ENCODE results near the gene SSTR5.
A peak's percentile ranks its signal among the peaks of the same experiment; 100 is the strongest.

Gene SSTR5

GRCh38 chr16:1056196-1056595, 16.4 kb upstream of the SSTR5 start:
- Mint-ChIP-seq H3K9me3 (peaks cover 5% of the 10 kb centered on the region), H3K4me3 (no peak overlapping the region), H3K4me1 (no peaks in the 10 kb centered on the region), H3K27me3 (no peaks in the 10 kb centered on the region), H3K36me3 (ENCODE audit: low read depth) (no peaks in the 10 kb centered on the region), H3K27ac (no peak overlapping the region)
- DNase-seq: no peak
- no peak for ATAC-seq

DNA sequence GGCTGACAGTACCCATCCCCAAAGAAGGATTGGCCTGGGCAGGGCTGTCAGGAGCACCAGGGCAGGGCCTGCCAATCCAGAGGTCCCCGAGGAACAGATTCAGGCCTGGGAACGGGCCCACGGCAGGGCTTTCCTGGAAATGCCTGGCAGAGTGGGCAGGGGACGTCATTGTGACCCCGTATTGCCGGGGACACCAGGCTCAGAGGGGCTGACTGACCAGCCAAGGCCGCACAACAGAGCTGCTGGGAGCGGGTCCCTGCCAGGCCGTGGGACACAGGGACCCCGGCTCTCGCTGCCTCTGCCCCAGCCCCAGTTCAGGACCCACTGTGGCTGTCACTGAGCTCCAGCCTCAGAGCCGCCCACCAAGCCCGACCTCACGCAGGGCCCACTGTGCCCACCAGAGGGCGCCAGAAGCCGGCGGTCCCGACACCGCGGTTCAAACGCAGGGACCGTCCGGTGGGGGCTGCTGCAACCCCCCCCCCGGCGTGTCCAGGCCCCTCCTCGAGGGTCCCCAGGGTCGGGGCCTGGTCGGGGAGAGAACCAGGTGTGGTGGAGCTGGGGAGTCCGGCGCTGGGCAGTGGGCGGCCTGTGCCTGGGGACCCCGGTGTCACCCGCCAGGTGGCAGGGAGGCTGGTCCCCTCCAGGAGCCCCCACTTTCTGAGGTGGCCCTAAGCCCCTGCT, 15.2 kb upstream of the SSTR5 start:
- peaks cover 5% of the 10 kb centered on the region for H3K9me3 Mint-ChIP-seq
- H3K4me1 Mint-ChIP-seq: no peaks in the 10 kb centered on the region
- ATAC-seq (peak; percentile 38), DNase-seq (peak; percentile 83)
- no peak overlapping the region for H3K27ac Mint-ChIP-seq
- H3K4me3 Mint-ChIP-seq: no peak overlapping the region
- no peaks in the 10 kb centered on the region for H3K27me3 Mint-ChIP-seq
- no peaks in the 10 kb centered on the region for H3K36me3 Mint-ChIP-seq (ENCODE audit: low read depth)

DNA sequence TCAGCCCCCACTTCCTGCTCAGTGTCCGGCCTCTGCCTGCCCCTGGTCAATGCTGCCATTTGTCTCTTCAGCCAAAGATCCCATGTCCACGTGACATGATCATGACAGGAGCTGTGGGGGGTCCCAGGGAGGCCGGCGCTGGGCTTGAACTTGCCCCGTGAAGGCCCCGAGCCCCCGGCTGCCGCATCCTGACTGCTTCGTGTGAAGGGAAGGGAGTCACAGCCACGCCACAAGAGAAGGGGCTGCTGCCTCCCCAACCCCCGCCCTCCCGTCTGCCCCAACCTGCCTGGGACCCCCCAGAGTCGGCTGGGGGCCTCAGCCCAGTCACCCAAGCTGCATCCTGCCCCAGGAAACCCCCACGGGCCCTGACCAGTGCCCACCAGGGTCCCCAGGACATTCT, 14.3 kb upstream of the SSTR5 start:
- Mint-ChIP-seq H3K4me3 (no peak overlapping the region), H3K27me3 (no peaks in the 10 kb centered on the region), H3K9me3 (peaks cover 5% of the 10 kb centered on the region), H3K4me1 (no peaks in the 10 kb centered on the region), H3K36me3 (ENCODE audit: low read depth) (no peaks in the 10 kb centered on the region), H3K27ac (no peak overlapping the region)
- ATAC-seq (no peak), DNase-seq (no peak)

DNA sequence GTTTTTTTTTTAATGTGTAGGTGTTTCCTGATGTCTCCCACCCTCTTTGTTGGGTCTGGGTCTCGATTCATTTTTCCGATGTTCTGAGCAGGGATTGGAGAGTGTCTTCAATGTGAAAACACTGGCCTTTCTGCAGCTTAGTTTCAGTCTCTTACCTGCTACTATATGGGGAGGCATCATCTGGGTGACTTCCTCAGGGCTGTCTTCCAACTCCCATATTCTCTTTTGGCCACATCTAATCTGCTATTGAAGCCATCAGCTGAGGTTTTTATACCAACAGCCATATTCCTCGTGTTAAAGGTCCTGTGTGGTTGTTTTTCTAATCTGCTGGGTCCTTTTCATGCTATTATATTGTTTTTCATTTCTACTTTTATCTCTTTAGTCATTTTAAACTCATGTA, 13.2 kb upstream of the SSTR5 start:
- no peaks in the 10 kb centered on the region for H3K36me3 Mint-ChIP-seq (ENCODE audit: low read depth)
- peaks cover 6% of the 10 kb centered on the region for H3K27me3 Mint-ChIP-seq
- DNase-seq: no peak
- no peaks in the 10 kb centered on the region for H3K4me1 Mint-ChIP-seq
- peaks cover 5% of the 10 kb centered on the region for H3K9me3 Mint-ChIP-seq
- no peak overlapping the region for H3K4me3 Mint-ChIP-seq
- no peak for ATAC-seq
- no peak overlapping the region for H3K27ac Mint-ChIP-seq

GRCh38 chr16:1060416-1061340, 11.9 kb upstream of the SSTR5 start:
- Mint-ChIP-seq H3K27me3 (peaks cover 13% of the 10 kb centered on the region), H3K27ac (no peak overlapping the region), H3K4me1 (no peaks in the 10 kb centered on the region), H3K36me3 (ENCODE audit: low read depth) (no peaks in the 10 kb centered on the region), H3K4me3 (no peak overlapping the region), H3K9me3 (peaks cover 5% of the 10 kb centered on the region)
- ATAC-seq: no peak
- no peak for DNase-seq

DNA sequence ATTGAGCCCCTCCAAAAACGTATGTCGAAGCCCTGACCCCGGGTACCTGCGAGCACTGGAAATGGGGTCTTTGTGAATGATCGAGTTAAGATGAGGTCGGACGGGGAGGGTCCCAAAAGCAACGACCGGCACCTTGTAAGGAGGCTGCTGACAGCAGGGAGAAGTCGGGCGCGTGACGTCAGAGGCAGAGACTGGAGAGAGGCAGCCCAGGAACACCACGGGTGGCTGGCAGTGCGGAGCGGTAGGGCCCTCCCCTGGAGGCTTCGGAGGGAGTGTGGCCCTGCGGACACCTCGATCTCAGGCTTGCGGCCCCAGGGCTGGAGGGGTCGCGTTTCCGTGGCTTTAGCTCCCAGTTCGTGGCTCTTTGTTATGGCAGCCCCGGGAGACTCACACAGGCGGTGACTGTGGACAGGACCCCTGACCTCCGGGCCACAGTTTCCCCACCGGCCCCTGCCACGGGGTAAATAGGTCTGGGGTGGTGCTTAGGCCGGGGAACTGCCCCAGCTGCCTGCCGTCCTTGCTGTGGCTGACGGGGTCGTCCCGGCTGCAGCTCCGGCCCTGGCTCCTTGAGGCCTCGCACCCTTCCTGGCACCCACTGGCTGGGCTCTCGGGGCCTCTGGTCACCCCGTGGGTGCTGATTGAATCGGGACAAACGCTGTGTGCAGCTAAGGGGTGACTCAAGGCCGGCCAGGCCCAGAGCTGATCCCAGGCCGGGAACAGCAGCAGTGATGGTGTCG, 10.6 kb upstream of the SSTR5 start:
- no peak for ATAC-seq
- no peaks in the 10 kb centered on the region for H3K4me1 Mint-ChIP-seq
- H3K27me3 Mint-ChIP-seq: peaks cover 17% of the 10 kb centered on the region
- peaks cover 5% of the 10 kb centered on the region for H3K9me3 Mint-ChIP-seq
- no peak for DNase-seq
- H3K4me3 Mint-ChIP-seq: no peak overlapping the region
- no peaks in the 10 kb centered on the region for H3K36me3 Mint-ChIP-seq (ENCODE audit: low read depth)
- H3K27ac Mint-ChIP-seq: no peak overlapping the region

GRCh38 chr16:1062895-1063294, 9.7 kb upstream of the SSTR5 start:
- H3K4me1 Mint-ChIP-seq: peaks cover 6% of the 10 kb centered on the region
- DNase-seq: no peak
- H3K27ac Mint-ChIP-seq: no peak overlapping the region
- H3K9me3 Mint-ChIP-seq: peaks cover 5% of the 10 kb centered on the region
- H3K36me3 Mint-ChIP-seq (ENCODE audit: low read depth): peaks cover 4% of the 10 kb centered on the region
- peaks cover 26% of the 10 kb centered on the region for H3K27me3 Mint-ChIP-seq
- H3K4me3 Mint-ChIP-seq: no peak overlapping the region
- ATAC-seq: no peak

DNA sequence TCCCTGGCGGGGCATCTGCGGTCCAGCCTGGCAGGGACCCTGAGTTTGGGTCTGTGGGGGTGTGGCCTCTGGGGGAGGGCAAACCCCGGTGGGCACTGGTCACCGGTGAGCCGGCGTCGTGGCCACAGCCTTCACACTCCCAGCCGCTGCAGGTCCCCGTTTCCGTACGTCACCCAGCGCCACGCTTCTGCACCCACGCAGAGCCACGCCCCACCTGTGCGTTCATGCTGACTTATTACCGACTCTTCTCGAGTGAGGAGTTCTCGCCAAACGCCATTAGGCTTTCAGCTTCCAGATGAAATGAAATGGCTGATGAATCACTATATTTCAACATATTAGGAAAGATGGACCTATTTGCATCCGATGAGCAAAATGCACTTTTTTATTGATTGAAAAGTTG, 8.8 kb upstream of the SSTR5 start:
- Mint-ChIP-seq H3K4me1 (peaks cover 6% of the 10 kb centered on the region), H3K27me3 (peaks cover 26% of the 10 kb centered on the region), H3K9me3 (peaks cover 5% of the 10 kb centered on the region), H3K36me3 (ENCODE audit: low read depth) (peaks cover 4% of the 10 kb centered on the region), H3K27ac (no peak overlapping the region), H3K4me3 (no peak overlapping the region)
- no peak for DNase-seq
- ATAC-seq: no peak

DNA sequence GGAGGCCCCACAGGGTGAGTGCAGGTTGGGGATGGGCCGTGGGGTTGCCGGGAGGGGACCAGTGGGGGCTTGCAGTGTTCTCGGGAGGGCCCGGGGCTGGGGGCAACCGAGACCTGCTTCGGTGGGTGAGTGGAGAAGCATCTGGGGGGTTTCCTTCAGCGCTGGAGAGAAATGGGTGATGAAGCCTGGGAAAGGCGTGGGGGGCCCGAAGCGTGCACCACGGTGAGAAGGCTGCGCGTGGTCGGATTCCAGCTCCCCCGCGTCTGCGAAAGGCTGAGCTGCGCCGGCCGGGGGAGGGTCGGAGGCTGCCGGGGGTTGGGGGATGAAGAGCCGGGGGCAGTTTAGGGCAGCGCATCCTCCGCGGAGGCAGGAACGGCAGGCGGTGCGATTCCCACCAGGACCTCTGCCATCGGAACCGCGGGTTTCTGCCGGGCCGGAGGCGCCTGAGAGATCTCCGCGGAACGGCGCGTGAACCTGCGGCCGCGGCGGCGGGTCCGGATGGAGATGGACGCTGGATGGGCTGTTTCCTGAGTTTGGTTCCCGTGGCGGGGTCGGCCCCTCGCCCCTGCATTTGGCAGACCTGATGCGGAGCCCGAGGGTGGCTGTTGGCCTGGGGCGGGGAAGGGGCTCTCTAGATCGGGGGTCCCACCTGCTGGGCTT, 6.9 kb upstream of the SSTR5 start:
- ATAC-seq: no peak
- peaks cover 4% of the 10 kb centered on the region for H3K36me3 Mint-ChIP-seq (ENCODE audit: low read depth)
- peaks cover 6% of the 10 kb centered on the region for H3K4me1 Mint-ChIP-seq
- peaks cover 29% of the 10 kb centered on the region for H3K27me3 Mint-ChIP-seq
- H3K4me3 Mint-ChIP-seq: no peak overlapping the region
- DNase-seq: no peak
- H3K27ac Mint-ChIP-seq: no peak overlapping the region
- H3K9me3 Mint-ChIP-seq: no peaks in the 10 kb centered on the region

DNA sequence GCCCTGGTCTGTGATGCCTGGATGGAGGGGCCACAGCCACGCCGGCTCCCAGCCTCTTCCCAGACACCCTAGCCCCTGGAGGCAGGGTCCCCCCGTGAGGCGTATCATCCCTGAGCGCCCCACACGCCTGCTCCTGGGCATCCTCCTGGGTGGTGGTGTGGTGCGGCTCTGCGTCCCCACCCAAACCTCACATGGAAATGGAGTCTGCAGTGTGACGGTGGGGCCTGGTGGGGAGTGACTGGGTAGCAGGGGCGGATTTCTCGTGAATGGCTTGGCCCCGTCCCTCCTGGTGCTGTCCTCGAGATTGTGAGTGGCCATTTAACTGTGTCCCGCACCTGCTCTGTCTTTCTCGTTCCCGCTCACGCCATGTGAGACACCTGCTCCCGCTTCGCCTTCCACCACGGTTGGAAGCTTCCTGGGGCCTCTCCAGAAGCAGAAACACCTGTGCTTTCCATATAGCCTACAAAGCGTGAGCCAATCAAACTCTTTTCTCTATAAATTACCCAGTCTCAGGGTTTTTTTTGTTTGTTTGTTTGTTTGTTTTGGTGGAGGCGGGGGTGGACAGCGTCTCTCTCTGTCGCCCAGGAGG, 5.9 kb upstream of the SSTR5 start:
- H3K9me3 Mint-ChIP-seq: no peaks in the 10 kb centered on the region
- peaks cover 32% of the 10 kb centered on the region for H3K27me3 Mint-ChIP-seq

GRCh38 chr16:1067629-1068028, 4.9 kb upstream of the SSTR5 start:
- H3K4me3 Mint-ChIP-seq: peak overlapping the region; percentile 47
- H3K9me3 Mint-ChIP-seq: no peaks in the 10 kb centered on the region
- ATAC-seq (no peak), DNase-seq (no peak)
- peak overlapping the region; percentile 77 for H3K27ac Mint-ChIP-seq
- peaks cover 32% of the 10 kb centered on the region for H3K27me3 Mint-ChIP-seq
- H3K4me1 Mint-ChIP-seq: peaks cover 6% of the 10 kb centered on the region
- H3K36me3 Mint-ChIP-seq (ENCODE audit: low read depth): peaks cover 4% of the 10 kb centered on the region

More for the DNA sequence above, 5.9 kb upstream of the SSTR5 start:
- H3K27ac Mint-ChIP-seq: no peak overlapping the region
- peaks cover 6% of the 10 kb centered on the region for H3K4me1 Mint-ChIP-seq
- H3K4me3 Mint-ChIP-seq: no peak overlapping the region
- ATAC-seq (no peak), DNase-seq (no peak)
- H3K36me3 Mint-ChIP-seq (ENCODE audit: low read depth): peaks cover 4% of the 10 kb centered on the region

DNA sequence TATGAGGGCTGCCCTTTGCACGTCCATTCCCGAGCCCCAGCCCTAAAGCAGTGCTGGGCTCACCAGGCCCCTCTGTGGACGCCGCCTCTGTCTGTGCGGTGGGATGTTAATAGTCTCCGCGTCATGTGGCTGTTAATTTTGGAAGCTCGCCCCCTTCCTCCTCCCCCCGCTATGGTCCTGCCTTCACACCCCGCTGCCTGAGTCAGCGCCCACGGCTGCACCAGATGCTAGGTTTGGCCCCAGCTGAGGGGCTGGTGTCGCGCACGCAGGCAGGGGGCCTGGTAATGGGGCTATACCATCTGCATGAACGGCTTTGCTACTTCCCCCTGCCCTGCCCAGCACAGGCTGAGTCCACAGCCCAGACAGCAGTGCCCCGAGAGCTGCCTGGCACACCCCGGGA, 4.1 kb upstream of the SSTR5 start:
- ATAC-seq: no peak
- Mint-ChIP-seq H3K4me3 (no peak overlapping the region), H3K9me3 (no peaks in the 10 kb centered on the region), H3K27ac (no peak overlapping the region), H3K27me3 (peaks cover 32% of the 10 kb centered on the region), H3K36me3 (ENCODE audit: low read depth) (peaks cover 4% of the 10 kb centered on the region), H3K4me1 (peaks cover 6% of the 10 kb centered on the region)
- DNase-seq: no peak

- Mint-ChIP-seq H3K4me3 (no peak overlapping the region), H3K27ac (no peak overlapping the region), H3K9me3 (no peaks in the 10 kb centered on the region), H3K4me1 (peaks cover 6% of the 10 kb centered on the region), H3K36me3 (ENCODE audit: low read depth) (peaks cover 4% of the 10 kb centered on the region), H3K27me3 (peaks cover 27% of the 10 kb centered on the region)
- ATAC-seq (no peak), DNase-seq (peak; percentile 18)
Measured at GRCh38 chr16:1069154-1069553, 3.4 kb upstream of the SSTR5 start.

All from activated naive CD8-positive, alpha-beta T cell treated with anti-CD3 and anti-CD28 coated beads, Interleukin-2, amount 50 U/mL, for 24 hours (primary cell).